ENCODE results near the gene C3orf52. TPM values are rescaled to one million over a fixed set of nuclear protein-coding genes. Genes with fewer than 3 reads are reported as not detected.

Gene C3orf52
- total RNA-seq, 2 donors from 2014 or later = 35.7 to 35.8 TPM

Small RNAs within 50 kb of the gene (microRNA-seq; reads per million reads assigned to microRNA genes)
- 0 reads per million in 2 donors for gene MIR567

Other genes starting within 250 kb of the C3orf52 start
- 10 to 100 TPM in 1 of 2 donors, 1 to 10 TPM in 1; 8.3 to 28.7 TPM for gene PHLDB2, start 227.1 kb upstream of the C3orf52 start, total RNA-seq
- gene ABHD10, start 107.4 kb upstream of the C3orf52 start, total RNA-seq = 10 to 100 TPM; 26.2 to 26.6 TPM
- 1 to 10 TPM in 1 of 2 donors, under 1 TPM in 1; 0.37 to 1.0 TPM for gene TAGLN3, start 87.5 kb upstream of the C3orf52 start, total RNA-seq
- gene TMPRSS7, start 51.7 kb upstream of the C3orf52 start, total RNA-seq = under 1 TPM in 1 of 2 donors, not detected in 1; 0.11 TPM
- gene GCSAM, start 46.9 kb downstream of the C3orf52 start, total RNA-seq = under 1 TPM in 1 of 2 donors, not detected in 1; 0.50 TPM
- under 1 TPM; 0.43 to 0.45 TPM for gene SLC9C1, start 207.8 kb downstream of the C3orf52 start, total RNA-seq
- 1 to 10 TPM; 4.6 to 4.9 TPM for gene CD200, start 246.8 kb downstream of the C3orf52 start, total RNA-seq

Data from left colon (tissue), 2 donors.